ENCODE results near the gene ZEB1. TPM values are rescaled to one million over a fixed set of nuclear protein-coding genes. Genes with fewer than 3 reads are reported as not detected.
A peak's percentile ranks its signal among the peaks of the same experiment; 100 is the strongest.

ZEB1 gene
- total and polyA plus RNA-seq, 10 of the 15 experiments (the other 5 are each of a cell fraction or from before 2014, with no cell fraction given): 10.4 to 35.6 (median 24.5) TPM

DNA sequence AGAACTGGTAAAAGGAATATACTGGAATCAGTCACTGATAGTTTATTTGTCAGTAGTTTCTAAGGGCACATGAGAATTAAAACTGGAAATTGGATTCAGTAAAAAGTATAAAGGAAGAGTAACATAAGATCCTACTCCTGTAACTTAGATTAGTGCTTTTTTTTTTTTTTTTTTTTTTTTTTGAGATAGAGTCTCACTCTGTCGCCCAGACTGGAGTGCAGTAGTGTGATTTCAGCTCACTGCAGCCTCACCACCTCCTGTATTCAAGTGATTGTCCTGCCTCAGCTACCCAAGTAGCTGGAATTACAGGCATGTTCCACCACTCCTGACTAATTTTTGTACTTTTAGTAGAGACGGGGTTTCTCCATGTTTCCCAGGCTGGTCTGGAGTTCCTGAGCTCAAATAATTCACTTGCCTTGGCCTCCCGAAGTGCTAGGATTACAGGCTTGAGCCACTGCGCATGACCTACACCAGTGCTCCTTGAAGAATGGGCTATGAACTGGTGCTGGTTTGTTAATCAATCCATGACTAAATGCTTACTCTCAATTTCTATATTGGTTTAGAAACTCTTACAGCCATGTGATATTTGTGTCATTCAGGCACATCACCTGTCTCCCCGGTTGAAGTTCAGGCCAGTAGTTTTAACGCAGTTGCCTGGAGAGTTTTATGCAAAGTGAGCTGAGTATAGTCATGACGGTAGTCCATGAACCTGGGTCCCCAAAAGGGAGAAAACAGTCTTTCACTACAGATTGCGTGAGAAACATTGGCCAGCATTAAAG lies 65.0 kb downstream of the ZEB1 start (continued):
- TF ChIP-seq BHLHE40 (IDR thresholded peaks at IDR 0.05; ENCODE audit: borderline replicate concordance in 1 of 2, low read depth in 2 of 2, low read length in 1 of 2) (peak in 1 of 2 experiments; percentile 61; a peak in 1 of 4 replicates), HDAC2 (IDR thresholded peaks at IDR 0.05) (no peak), RUNX3 (IDR thresholded peaks at IDR 0.05; ENCODE audit: low read length) (peak; percentile 61), NBN (IDR thresholded peaks at IDR 0.05) (0 out of 2 replicates have a peak, but pooled peaks have one; percentile 37), MEF2A (IDR thresholded peaks at IDR 0.05; ENCODE audit: insufficient read depth, low read depth, low read length) (peak; percentile 89), FOS (IDR thresholded peaks at IDR 0.05; ENCODE audit: borderline replicate concordance, extremely low read depth, insufficient read length) (no peak), TARDBP (IDR thresholded peaks at IDR 0.05; ENCODE audit: borderline replicate concordance) (no peak), BMI1 (IDR thresholded peaks at IDR 0.05; ENCODE audit: borderline replicate concordance) (peak; percentile 16; the same call in 1 of the 2 replicates), GATAD2B (conservative IDR thresholded peaks at IDR 0.05; ENCODE audit: low read depth) (no peak), CHD1 (IDR thresholded peaks at IDR 0.05; ENCODE audit: low read depth, low read length) (no peak), IRF4 (IDR thresholded peaks at IDR 0.05; ENCODE audit: low read depth, low read length) (0 out of 2 replicates have a peak, but pooled peaks have one; percentile 50), BACH1 (IDR thresholded peaks at IDR 0.05; ENCODE audit: borderline replicate concordance) (peak; percentile 21; the same call in 1 of the 2 replicates), ASH2L (IDR thresholded peaks at IDR 0.05; ENCODE audit: borderline replicate concordance, low read depth) (no peak), POU2F2 (IDR thresholded peaks at IDR 0.05; ENCODE audit: borderline replicate concordance, low read depth, low read length) (peak; percentile 96), IKZF1 (conservative IDR thresholded peaks at IDR 0.05) (peak; percentile 88), MYB (IDR thresholded peaks at IDR 0.05; ENCODE audit: borderline replicate concordance, low read depth, low read length) (0 out of 2 replicates have a peak, but pooled peaks have one; percentile 38), ZSCAN29 (IDR thresholded peaks at IDR 0.05) (no peak), PAX8 (IDR thresholded peaks at IDR 0.05) (no peak), ZNF384 (IDR thresholded peaks at IDR 0.05; ENCODE audit: borderline replicate concordance, low read depth, low read length) (peak; percentile 65; the same call in 1 of the 2 replicates), NFIC (IDR thresholded peaks at IDR 0.05; ENCODE audit: low read depth, low read length) (peak; percentile 94)
- TF ChIP-seq, protein P1, sequence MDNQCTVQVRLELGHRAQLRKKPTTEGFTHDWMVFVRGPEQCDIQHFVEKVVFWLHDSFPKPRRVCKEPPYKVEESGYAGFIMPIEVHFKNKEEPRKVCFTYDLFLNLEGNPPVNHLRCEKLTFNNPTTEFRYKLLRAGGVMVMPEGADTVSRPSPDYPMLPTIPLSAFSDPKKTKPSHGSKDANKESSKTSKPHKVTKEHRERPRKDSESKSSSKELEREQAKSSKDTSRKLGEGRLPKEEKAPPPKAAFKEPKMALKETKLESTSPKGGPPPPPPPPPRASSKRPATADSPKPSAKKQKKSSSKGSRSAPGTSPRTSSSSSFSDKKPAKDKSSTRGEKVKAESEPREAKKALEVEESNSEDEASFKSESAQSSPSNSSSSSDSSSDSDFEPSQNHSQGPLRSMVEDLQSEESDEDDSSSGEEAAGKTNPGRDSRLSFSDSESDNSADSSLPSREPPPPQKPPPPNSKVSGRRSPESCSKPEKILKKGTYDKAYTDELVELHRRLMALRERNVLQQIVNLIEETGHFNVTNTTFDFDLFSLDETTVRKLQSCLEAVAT (IDR thresholded peaks at IDR 0.05): 0 out of 2 replicates have a peak, but pooled peaks have one; percentile 11
- TF ChIP-seq, protein P2, sequence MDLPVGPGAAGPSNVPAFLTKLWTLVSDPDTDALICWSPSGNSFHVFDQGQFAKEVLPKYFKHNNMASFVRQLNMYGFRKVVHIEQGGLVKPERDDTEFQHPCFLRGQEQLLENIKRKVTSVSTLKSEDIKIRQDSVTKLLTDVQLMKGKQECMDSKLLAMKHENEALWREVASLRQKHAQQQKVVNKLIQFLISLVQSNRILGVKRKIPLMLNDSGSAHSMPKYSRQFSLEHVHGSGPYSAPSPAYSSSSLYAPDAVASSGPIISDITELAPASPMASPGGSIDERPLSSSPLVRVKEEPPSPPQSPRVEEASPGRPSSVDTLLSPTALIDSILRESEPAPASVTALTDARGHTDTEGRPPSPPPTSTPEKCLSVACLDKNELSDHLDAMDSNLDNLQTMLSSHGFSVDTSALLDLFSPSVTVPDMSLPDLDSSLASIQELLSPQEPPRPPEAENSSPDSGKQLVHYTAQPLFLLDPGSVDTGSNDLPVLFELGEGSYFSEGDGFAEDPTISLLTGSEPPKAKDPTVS (IDR thresholded peaks at IDR 0.05; ENCODE audit: low read depth, low read length): no peak
- TF ChIP-seq, protein P3, sequence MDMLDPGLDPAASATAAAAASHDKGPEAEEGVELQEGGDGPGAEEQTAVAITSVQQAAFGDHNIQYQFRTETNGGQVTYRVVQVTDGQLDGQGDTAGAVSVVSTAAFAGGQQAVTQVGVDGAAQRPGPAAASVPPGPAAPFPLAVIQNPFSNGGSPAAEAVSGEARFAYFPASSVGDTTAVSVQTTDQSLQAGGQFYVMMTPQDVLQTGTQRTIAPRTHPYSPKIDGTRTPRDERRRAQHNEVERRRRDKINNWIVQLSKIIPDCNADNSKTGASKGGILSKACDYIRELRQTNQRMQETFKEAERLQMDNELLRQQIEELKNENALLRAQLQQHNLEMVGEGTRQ (IDR thresholded peaks at IDR 0.05; ENCODE audit: borderline replicate concordance, low read depth, low read length): no peak; the same call in 1 of the 2 replicates
- TF ChIP-seq, protein P4, sequence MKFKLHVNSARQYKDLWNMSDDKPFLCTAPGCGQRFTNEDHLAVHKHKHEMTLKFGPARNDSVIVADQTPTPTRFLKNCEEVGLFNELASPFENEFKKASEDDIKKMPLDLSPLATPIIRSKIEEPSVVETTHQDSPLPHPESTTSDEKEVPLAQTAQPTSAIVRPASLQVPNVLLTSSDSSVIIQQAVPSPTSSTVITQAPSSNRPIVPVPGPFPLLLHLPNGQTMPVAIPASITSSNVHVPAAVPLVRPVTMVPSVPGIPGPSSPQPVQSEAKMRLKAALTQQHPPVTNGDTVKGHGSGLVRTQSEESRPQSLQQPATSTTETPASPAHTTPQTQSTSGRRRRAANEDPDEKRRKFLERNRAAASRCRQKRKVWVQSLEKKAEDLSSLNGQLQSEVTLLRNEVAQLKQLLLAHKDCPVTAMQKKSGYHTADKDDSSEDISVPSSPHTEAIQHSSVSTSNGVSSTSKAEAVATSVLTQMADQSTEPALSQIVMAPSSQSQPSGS (IDR thresholded peaks at IDR 0.05; ENCODE audit: low read length): peak; percentile 86
